NCI-H446 treated with DMSO at 0.1 percent for 48 hours (cell line): ENCODE results near the gene ANKMY1.

Experiments used
- DNase-seq: peaks from one replicate; lab custom pipeline; 2025; lab: John Stamatoyannopoulos, UW

ANKMY1 gene

GRCh38 chr2:240579771-240580614, 22.2 kb upstream of the ANKMY1 start:
- no peak for DNase-seq

GRCh38 chr2:240579071-240579762, 21.4 kb upstream of the ANKMY1 start:
- DNase-seq, result no peak

DNA sequence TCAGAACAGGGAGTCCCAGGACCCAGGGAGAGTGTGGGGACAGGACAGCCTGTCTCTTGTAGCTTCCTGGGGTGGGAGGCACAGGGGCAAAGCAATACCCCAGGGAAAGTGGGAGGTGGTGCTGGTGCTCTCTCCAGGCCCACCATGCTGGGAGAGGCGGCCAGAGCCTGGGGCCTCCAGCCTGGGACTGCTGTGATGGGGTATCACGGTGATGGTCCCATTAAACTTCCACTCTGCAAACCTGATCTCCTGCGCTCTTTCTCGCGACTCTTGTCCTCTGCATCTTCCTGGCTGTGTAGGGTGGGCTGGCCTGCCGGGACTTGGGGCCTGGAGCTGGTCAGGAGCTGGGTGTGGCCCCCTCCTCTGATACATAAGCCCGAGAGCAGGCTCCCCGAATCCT, 20.7 kb upstream of the ANKMY1 start:
- no peak for DNase-seq

- no peak for DNase-seq
These were observed 20.3 kb upstream of the ANKMY1 start for GRCh38 chr2:240578110-240578450.

- DNase-seq, result no peak
These were observed 19.7 kb upstream of the ANKMY1 start for GRCh38 chr2:240577281-240578109.

- DNase-seq, result no peak
These were observed 18.8 kb upstream of the ANKMY1 start for GRCh38 chr2:240576436-240577205.

GRCh38 chr2:240576036-240576435, 18.2 kb upstream of the ANKMY1 start:
- DNase-seq, result no peak

- DNase-seq, result no peak
These were observed 17.5 kb upstream of the ANKMY1 start for GRCh38 chr2:240575101-240575965.

GRCh38 chr2:240574386-240575100, 16.8 kb upstream of the ANKMY1 start:
- no peak for DNase-seq

DNA sequence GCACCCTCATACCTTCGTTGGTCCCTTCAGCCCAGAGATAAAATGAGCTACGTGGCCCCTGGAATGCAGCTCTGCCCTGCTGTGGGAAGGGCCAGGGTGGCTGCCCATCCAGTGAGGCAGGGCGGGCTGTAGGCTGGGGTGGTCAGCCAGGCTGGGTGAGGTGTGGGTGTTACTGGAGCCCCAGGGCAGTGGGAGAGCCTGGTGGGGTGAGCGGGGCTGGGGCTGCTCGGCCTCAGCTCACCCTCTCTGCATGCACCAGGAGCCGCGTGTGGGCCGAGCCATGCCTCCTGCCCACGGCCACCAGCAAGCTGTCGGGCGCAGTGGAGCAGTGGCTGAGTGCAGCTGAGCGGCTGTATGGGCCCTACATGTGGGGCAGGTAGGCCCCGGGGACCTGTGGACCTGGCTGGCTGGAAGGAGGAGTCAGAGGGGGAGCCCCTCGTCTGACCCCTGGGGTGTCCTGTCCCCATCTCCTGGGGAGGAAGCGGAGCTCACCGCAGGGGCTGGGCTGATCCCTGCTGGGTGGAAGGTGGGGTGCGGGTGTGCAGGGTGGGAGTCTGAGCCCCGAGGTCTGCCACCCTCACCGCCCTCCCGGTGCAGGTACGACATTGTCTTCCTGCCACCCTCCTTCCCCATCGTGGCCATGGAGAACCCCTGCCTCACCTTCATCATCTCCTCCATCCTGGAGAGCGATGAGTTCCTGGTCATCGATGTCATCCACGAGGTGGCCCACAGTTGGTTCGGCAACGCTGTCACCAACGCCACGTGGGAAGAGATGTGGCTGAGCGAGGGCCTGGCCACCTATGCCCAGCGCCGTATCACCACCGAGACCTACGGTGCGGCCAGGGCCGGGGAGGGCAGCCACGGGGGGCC, 16.0 kb upstream of the ANKMY1 start:
- DNase-seq, result no peak

GRCh38 chr2:240573071-240573515, 15.3 kb upstream of the ANKMY1 start:
- DNase-seq, result no peak

GRCh38 chr2:240572141-240573031, 14.6 kb upstream of the ANKMY1 start:
- DNase-seq, result no peak

GRCh38 chr2:240571314-240571973, 13.7 kb upstream of the ANKMY1 start:
- no peak for DNase-seq

DNA sequence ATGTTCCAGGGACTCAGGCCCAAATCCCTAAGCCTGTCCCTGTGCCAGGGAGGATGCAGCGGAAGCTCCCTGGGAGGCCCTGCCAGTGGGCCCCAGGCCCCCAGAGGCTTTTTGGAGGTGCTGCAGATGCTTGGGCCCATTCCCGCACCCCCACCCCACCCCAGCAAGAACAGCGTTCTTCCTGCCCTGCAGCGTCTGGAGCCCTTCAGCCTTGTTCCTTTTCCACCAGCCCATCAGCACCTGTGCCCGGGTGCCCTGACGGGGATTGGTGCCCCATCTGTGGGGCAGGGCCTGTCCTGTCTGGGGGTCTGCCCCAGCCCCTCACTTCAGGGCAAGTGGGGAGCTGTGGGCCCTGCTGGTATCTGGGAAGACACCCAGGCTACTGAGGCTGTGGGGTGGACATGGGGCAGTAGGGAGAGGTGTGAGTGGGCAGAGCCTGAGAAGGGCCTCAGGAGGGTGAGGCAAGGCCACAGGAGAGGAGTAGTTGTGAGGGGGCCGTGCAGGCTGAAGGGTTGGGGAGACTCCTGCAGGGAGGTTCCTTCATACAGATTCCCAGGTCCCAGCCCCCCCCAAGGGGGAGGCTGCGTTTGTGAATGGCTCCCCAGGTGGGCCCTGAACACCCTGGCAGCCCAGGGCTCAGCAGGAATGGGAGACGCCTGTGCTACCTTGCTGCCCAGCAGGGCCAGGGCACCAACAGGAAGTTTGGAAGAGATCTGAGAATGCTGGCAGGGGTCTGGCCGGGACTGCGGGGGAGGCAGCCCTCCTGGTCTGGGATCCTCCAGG, 12.9 kb upstream of the ANKMY1 start:
- DNase-seq, result no peak

- DNase-seq, result no peak
These were observed 12.3 kb upstream of the ANKMY1 start for GRCh38 chr2:240569998-240570530.

- no peak for DNase-seq
These were observed 11.8 kb upstream of the ANKMY1 start for GRCh38 chr2:240569523-240569997.
